Measurements from ENCODE around the gene KCNJ13. TPM values are rescaled to one million over a fixed set of nuclear protein-coding genes. Genes with fewer than 3 reads are reported as not detected.

The KCNJ13 gene
- polyA plus RNA-seq (ENCODE audit: insufficient read length in 10 of 10): under 1 TPM in 6 of 10 donors, not detected in 4; 0.08 to 0.33 (median 0.17) TPM
- long read RNA-seq, donor 1: 0 reads
- long read RNA-seq, donor 2: 0 reads
- long read RNA-seq, donor 3: 0 reads
- long read RNA-seq, donor 4, partial matches to known transcripts: 5 of 5 reads
- long read RNA-seq, donor 4, other reads (novel, unspliced or antisense): 0 of 5 reads
- long read RNA-seq, donor 5: 0 reads
- long read RNA-seq, donor 6: 0 reads
- long read RNA-seq, donor 7: 0 reads
- long read RNA-seq, donor 8: 0 reads
- long read RNA-seq, donor 9: 0 reads

GRCh38 chr2:232776435-232776834 is at the start of gene KCNJ13:
KCNJ13 (minus strand) TSS chr2:232776565; CDS start chr2:232771362, 5,203 bp downstream.
- no peak for DNase-seq

GRCh38 chr2:232817756-232818155 is 41.4 kb upstream of the KCNJ13 start:
- no peak for DNase-seq

GRCh38 chr2:232816657-232817056 is 40.3 kb upstream of the KCNJ13 start:
- DNase-seq: no peak

GRCh38 chr2:232815569-232815968 is 39.2 kb upstream of the KCNJ13 start:
- no peak for DNase-seq

GRCh38 chr2:232810444-232810843 is 34.1 kb upstream of the KCNJ13 start:
- no peak for DNase-seq

- DNase-seq: no peak
These were observed 33.2 kb upstream of the KCNJ13 start for GRCh38 chr2:232809349-232810124.

GRCh38 chr2:232802091-232802490 is 25.7 kb upstream of the KCNJ13 start:
- DNase-seq: no peak

- peak in 1 of 3 donors; percentile 12 for DNase-seq
These were observed 23.8 kb upstream of the KCNJ13 start for GRCh38 chr2:232800166-232800565.

GRCh38 chr2:232798187-232798586 is 21.8 kb upstream of the KCNJ13 start:
- no peak for DNase-seq

- no peak for DNase-seq
These were observed 19.6 kb upstream of the KCNJ13 start for GRCh38 chr2:232795920-232796319.

- no peak for DNase-seq
These were observed 18.6 kb upstream of the KCNJ13 start for GRCh38 chr2:232794981-232795380.

GRCh38 chr2:232793271-232793670 is 16.9 kb upstream of the KCNJ13 start:
- no peak for DNase-seq

GRCh38 chr2:232791518-232791917 is 15.2 kb upstream of the KCNJ13 start:
- no peak for DNase-seq

- DNase-seq: no peak
These were observed 12.7 kb upstream of the KCNJ13 start for GRCh38 chr2:232789082-232789481.

GRCh38 chr2:232787806-232788205 is 11.4 kb upstream of the KCNJ13 start:
- DNase-seq: no peak

GRCh38 chr2:232783278-232783677 is 6.9 kb upstream of the KCNJ13 start:
- DNase-seq: no peak

GRCh38 chr2:232781765-232782164 is 5.4 kb upstream of the KCNJ13 start:
- peak in 1 of 3 donors; percentile 2 for DNase-seq

GRCh38 chr2:232779934-232780333 is 3.6 kb upstream of the KCNJ13 start:
- DNase-seq: peak; percentile 30 to 60 (median 41)

GRCh38 chr2:232779465-232779864 is 3.1 kb upstream of the KCNJ13 start:
- DNase-seq: peak in 1 of 3 donors; percentile 7

GRCh38 chr2:232777276-232777675 is 911 bp upstream of the KCNJ13 start:
- no peak for DNase-seq

GRCh38 chr2:232773815-232774214 is 2.5 kb downstream of the KCNJ13 start:
- no peak for DNase-seq

- DNase-seq: no peak
These were observed 3.8 kb downstream of the KCNJ13 start for GRCh38 chr2:232772531-232772930.

GRCh38 chr2:232771870-232772269 is 4.5 kb downstream of the KCNJ13 start:
- DNase-seq: no peak
